Measurements from ENCODE around the gene TEKT2.

TEKT2 gene

GRCh38 chr1:36081926-36082485, 1.9 kb upstream of the TEKT2 start:
- no peak overlapping the region for H3K27ac ChIP-seq
- TF ChIP-seq ZFX (IDR thresholded peaks at IDR 0.05) = no peak
- TF ChIP-seq, protein P1, sequence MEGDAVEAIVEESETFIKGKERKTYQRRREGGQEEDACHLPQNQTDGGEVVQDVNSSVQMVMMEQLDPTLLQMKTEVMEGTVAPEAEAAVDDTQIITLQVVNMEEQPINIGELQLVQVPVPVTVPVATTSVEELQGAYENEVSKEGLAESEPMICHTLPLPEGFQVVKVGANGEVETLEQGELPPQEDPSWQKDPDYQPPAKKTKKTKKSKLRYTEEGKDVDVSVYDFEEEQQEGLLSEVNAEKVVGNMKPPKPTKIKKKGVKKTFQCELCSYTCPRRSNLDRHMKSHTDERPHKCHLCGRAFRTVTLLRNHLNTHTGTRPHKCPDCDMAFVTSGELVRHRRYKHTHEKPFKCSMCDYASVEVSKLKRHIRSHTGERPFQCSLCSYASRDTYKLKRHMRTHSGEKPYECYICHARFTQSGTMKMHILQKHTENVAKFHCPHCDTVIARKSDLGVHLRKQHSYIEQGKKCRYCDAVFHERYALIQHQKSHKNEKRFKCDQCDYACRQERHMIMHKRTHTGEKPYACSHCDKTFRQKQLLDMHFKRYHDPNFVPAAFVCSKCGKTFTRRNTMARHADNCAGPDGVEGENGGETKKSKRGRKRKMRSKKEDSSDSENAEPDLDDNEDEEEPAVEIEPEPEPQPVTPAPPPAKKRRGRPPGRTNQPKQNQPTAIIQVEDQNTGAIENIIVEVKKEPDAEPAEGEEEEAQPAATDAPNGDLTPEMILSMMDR (conservative IDR thresholded peaks at IDR 0.05) = no peak

- TF ChIP-seq, protein P1 (conservative IDR thresholded peaks at IDR 0.05) = no peak
- TF ChIP-seq ZFX (IDR thresholded peaks at IDR 0.05) = no peak
- no peak overlapping the region for H3K27ac ChIP-seq
Measured at GRCh38 chr1:36083219-36083618, 675 bp upstream of the TEKT2 start.

DNA sequence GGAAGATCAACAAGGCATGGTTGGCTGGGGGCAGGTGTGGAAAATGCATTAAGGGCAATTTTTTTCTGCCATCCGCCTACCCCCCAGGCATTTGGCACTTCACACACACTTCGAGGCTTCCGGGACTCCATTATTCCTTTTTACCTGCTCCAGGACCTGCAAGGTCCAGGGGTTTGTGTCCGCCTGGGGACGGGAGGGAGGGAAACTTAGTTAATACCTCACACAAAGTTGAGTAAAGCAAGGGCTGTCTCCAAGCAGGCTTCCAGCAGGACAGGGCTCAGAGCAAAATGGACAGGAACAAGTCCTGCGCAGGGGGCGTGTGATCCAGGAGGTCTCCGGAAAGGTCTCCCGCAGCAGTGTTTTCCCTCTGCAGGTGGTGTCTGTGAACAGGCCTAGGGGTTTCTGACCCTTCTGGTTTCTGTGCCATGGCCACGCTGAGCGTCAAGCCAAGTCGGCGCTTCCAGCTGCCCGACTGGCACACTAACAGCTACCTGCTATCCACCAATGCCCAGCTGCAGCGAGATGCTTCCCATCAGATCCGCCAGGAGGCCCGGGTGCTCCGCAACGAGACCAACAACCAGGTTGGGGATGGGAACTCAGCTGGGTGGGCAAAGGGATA, 712 bp downstream of the TEKT2 start:
- TF ChIP-seq ZFX (IDR thresholded peaks at IDR 0.05) = no peak
- TF ChIP-seq, protein P1 (conservative IDR thresholded peaks at IDR 0.05) = no peak
- no peak overlapping the region for H3K27ac ChIP-seq

DNA sequence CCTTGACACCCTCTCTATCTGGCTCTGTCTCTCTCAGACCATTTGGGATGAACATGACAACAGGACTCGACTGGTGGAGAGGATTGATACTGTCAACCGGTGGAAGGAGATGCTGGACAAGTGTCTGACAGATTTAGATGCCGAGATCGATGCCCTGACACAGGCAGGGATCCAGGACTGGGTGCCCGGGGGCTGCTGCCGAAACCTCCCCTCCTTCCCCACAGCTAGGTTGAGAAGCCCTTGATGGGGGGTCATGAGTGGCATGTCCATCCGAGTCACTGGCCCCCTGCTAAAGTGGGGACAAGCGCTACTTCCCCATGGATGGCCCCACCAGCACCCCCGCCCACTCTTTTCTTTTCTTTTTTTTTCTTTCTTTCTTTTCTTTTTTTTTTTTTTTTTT, 1.2 kb downstream of the TEKT2 start:
- TF ChIP-seq ZFX (IDR thresholded peaks at IDR 0.05) = no peak
- TF ChIP-seq, protein P1 (conservative IDR thresholded peaks at IDR 0.05) = no peak
- H3K27ac ChIP-seq = no peak overlapping the region

DNA sequence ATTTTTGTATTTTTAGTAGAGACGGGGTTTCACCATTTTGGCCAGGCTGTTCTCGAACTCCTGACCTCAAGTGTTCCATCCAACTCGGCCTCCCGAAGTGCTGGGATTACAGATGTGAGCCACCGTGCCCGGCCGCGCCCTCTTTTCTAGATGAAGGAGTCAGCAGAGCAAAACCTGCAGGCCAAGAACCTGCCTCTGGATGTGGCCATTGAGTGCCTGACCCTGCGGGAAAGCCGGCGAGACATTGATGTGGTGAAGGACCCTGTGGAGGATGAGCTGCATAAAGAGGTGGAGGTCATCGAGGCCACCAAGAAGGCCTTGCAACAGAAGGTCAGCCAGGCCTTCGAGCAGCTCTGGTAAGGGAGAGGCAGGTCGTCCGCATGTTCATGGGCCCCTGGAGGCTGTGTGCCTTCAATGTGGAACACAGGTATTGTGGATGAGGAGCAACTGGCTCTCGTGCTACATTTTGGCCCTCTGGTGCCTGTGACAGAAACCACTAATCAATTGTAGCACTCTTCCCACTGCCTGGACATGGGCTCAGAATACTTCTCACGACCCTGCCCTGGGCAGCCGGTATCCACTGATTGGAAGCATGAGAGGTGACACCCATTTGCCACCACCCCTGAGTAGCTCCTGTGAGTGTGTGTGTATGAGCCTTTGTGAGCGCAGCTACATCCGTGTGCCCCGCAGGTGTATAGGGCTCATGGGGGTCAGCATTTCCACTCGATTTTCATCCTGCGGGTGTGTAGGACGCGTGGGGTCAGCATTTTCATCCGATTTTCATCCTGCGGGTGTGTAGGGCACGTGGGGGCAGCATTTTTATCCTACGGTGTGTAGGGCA, 2.0 kb downstream of the TEKT2 start:
- H3K27ac ChIP-seq = no peak overlapping the region
- TF ChIP-seq, protein P1 (conservative IDR thresholded peaks at IDR 0.05) = no peak
- TF ChIP-seq ZFX (IDR thresholded peaks at IDR 0.05) = no peak

DNA sequence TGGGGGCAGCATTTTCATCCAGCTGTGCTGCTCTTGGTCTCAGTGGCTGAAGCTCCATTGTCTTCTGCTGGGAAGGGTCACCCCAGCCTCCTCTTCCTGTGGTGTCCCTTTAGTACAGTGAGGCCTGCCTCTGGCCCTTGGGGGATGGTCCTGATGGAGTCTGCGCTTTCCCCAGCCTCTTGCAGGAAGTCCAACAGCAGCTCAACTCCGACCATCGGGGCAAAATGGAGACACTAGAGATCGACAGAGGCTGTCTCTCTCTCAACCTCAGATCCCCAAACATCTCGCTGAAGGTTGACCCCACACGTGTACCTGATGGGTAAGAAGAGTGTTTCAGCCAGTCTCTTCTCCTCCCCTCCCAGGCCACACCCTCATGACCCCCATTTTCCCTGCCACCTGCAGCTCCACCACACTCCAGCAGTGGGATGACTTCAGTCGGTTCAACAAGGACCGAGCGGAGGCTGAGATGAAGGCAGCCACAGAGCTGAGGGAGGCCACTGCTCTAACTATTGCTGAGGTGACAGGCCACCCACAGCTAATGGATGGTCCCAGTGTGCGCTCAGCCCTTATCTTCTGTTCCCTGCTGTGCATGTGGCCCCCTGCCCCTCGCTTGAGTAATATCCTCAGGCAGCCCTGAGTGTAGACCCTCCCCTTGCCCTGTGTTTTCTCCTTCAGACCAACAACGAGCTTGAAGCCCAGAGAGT, 2.8 kb downstream of the TEKT2 start:
- TF ChIP-seq, protein P1 (conservative IDR thresholded peaks at IDR 0.05) = no peak
- TF ChIP-seq ZFX (IDR thresholded peaks at IDR 0.05) = no peak
- H3K27ac ChIP-seq = no peak overlapping the region

Measured in C4-2B (cell line).